Gastrocnemius medialis (tissue), 4 donors: ENCODE data around the gene DDAH1. TPM values are rescaled to one million over a fixed set of nuclear protein-coding genes. Genes with fewer than 3 reads are reported as not detected.
A peak's percentile ranks its signal among the peaks of the same experiment; 100 is the strongest.

Source experiments
- ATAC-seq, 2 donors: fragments of 150-250 bp; one replicate each; pipeline ENCODE4 v1.9.1; 2016
- DNase-seq, 2 donors: peaks; one replicate each; pipeline ENCODE4 v3.0.0-alpha.2; 2019
- H3K27ac ChIP-seq, 4 donors: fragments of 200-600 bp; sonication (generic); 1 replicate in 1 of 4; 2 replicates in 3 of 4; pipeline ENCODE4 v1.5.1; 2016 to 2018; ENCODE audit warnings: mild to moderate bottlenecking in 2 of 4, moderate library complexity in 1 of 4
- H3K27me3 ChIP-seq, 3 donors: fragments of 200-600 bp; sonication (generic) in 2 of 3; 1 replicate in 1 of 3; 2 replicates in 2 of 3; pipeline versions ENCODE4 v1.5.1 to v1.6.0; 2016 to 2019; ENCODE audit warnings: mild to moderate bottlenecking in 1 of 3, moderate library complexity in 1 of 3
- H3K36me3 ChIP-seq, 2 donors: fragments of 200-600 bp; sonication (generic) in 1 of 2; one replicate each; pipeline ENCODE4 v1.5.1; 2017 to 2018
- H3K4me1 ChIP-seq, 2 donors: fragments of 200-600 bp; sonication (generic) in 1 of 2; one replicate each; pipeline ENCODE4 v1.5.1; 2016 to 2017; ENCODE audit warnings: mild to moderate bottlenecking in 2 of 2
- H3K4me3 ChIP-seq, 4 donors: fragments of 200-600 bp; sonication (generic) in 3 of 4; 1 replicate in 1 of 4; 2 replicates in 3 of 4; pipeline ENCODE4 v1.5.1; 2016 to 2019; ENCODE audit warnings: mild to moderate bottlenecking in 2 of 4
- H3K9me3 ChIP-seq, 3 donors: fragments of 200-600 bp; sonication (generic) in 2 of 3; 1 replicate in 1 of 3; 2 replicates in 2 of 3; pipeline ENCODE4 v1.5.1; 2016 to 2019
- CTCF ChIP-seq, 5 experiments: fragments of 450-650 bp in 3 of 5; fragments of 200-600 bp in 2 of 5; sonication (generic) in 2 of 5; IDR thresholded peaks in 4 of 5; conservative IDR thresholded peaks in 1 of 5; 1 replicate in 4 of 5; 2 replicates in 1 of 5; pipeline ENCODE4 v1.5.1; 2016 to 2019; ENCODE audit warnings: antibody characterized with exemption in 5 of 5, mild to moderate bottlenecking in 3 of 5, moderate library complexity in 3 of 5
- POLR2A ChIP-seq, 2 donors: fragments of 450-650 bp; IDR thresholded peaks; one replicate each; pipeline ENCODE4 v1.6.1; 2017; ENCODE audit warnings: antibody characterized with exemption in 2 of 2, mild to moderate bottlenecking in 2 of 2, moderate library complexity in 2 of 2
- in situ Hi-C, 4 donors: fragments of 200-750 bp; cut with MboI; loops; one replicate each; pipeline versions ENCODE4 v1.15.0 to v1.8.0; 2017; ENCODE audit warnings: low sequenced_read_pairs in 4 of 4
- intact Hi-C: fragments of 100-400 bp; cut with DNase I; formaldehyde crosslinking; loops from one replicate; pipeline ENCODE4 v1.15.1; 2023; ENCODE audit warnings: low total_unique reads
- total RNA-seq, 4 donors: library from RNA; depleted of rRNA; stranded (reverse); fragments of >200 nt; gene quantifications; one replicate each; pipeline versions ENCODE4 v1.1.0 to v1.2.3, GENCODE V29; 2016

DDAH1 gene
- total RNA-seq, 4 donors from 2014 or later, result 5.9 to 28.7 (median 13.2) TPM

DNA sequence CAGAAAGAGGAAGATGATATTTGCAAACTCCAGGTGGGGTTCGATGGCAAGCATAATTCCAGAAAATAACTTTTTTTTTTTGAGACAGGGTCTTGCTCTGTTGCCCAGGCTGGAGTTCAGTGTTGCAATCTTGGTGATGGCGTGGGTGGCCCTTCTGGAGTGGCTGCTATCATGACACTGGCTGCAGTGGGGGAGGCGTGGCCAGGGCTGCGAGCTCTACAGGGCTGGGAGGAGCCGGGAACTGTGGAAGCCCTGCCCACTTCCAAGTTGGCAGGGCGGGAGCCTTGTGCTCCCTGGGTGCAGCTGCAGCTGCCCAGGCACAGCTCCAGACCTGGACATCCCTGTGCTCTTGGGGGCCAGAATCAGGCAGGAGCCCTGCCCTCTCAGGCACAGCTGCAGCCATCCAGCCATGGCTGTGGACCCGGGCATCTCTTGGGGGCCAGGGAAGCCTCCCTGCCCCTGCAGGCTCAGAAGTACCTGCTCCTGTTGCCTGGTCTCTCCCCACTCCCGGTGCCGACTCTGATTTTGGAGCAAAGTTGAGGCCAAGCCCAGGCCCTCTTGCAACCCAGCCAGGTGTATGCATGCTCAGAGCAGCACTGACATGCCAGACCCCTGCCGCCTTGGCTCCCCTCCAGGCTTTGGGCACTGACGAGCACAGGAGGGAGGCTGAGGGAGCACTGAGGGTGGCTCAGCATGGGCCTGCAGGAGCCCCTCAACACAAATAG is 181.3 kb downstream of the DDAH1 start:
- no peak for TF ChIP-seq POLR2A (IDR thresholded peaks at IDR 0.05)
- TF ChIP-seq CTCF (IDR thresholded peaks at IDR 0.05 in 4 of 5, conservative IDR thresholded peaks at IDR 0.05 in 1 of 5), result no peak
- no peaks in the 10 kb centered on the region for H3K9me3 ChIP-seq
- H3K36me3 ChIP-seq, result no peaks in the 10 kb centered on the region
- peaks cover 0 to 5% of the 10 kb centered on the region in 2 donors for H3K4me1 ChIP-seq
- H3K4me3 ChIP-seq, result no peak overlapping the region
- intact Hi-C loops, result no loop called here
- DNase-seq (peak in 1 of 2 donors; percentile 28), ATAC-seq (peak in 1 of 2 donors; percentile 28)
- in situ Hi-C loops, result no loop called here
- H3K27ac ChIP-seq, result no peak overlapping the region
- H3K27me3 ChIP-seq, result no peaks in the 10 kb centered on the region

- H3K4me3 ChIP-seq, result no peak overlapping the region
- no peak for ATAC-seq
- peaks cover 0 to 8% of the 10 kb centered on the region in 2 donors for H3K4me1 ChIP-seq
- TF ChIP-seq POLR2A (IDR thresholded peaks at IDR 0.05) (no peak), CTCF (IDR thresholded peaks at IDR 0.05 in 4 of 5, conservative IDR thresholded peaks at IDR 0.05 in 1 of 5) (no peak)
- DNase-seq, result no peak
- H3K27me3 ChIP-seq, result no peaks in the 10 kb centered on the region
- H3K9me3 ChIP-seq, result no peaks in the 10 kb centered on the region
- intact Hi-C loops, result no loop called here
- H3K36me3 ChIP-seq, result no peaks in the 10 kb centered on the region
- no peak overlapping the region for H3K27ac ChIP-seq
- in situ Hi-C loops, result no loop called here
Measured at GRCh38 chr1:85282424-85282823, 182.5 kb downstream of the DDAH1 start.

DNA sequence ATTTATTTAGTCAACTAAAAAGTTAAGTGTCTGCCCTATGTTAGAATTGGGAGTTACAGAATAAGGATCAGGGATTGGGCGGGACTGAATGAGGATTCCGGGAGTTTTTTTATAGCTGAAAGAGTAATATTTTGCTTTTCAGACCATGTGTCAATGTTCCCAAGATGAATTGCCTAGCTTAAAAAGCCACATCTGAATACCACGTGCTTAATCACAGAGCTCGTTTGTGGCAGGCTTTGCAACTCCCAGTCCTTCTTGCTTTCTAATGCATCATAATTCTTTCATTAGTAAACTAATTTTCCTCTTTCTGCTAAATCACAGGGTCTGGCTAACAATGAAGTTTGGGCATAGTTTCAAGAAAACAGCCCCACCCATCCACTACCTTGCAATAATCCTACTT is 184.3 kb downstream of the DDAH1 start:
- intact Hi-C loops, result no loop called here
- H3K4me1 ChIP-seq, result peaks cover 2 to 9% of the 10 kb centered on the region in 2 donors
- no peak overlapping the region for H3K27ac ChIP-seq
- H3K4me3 ChIP-seq, result no peak overlapping the region
- TF ChIP-seq CTCF (IDR thresholded peaks at IDR 0.05 in 4 of 5, conservative IDR thresholded peaks at IDR 0.05 in 1 of 5), result no peak
- no peak for TF ChIP-seq POLR2A (IDR thresholded peaks at IDR 0.05)
- DNase-seq (no peak), ATAC-seq (no peak)
- H3K27me3 ChIP-seq, result no peaks in the 10 kb centered on the region
- in situ Hi-C loops, result no loop called here
- H3K36me3 ChIP-seq, result no peaks in the 10 kb centered on the region
- H3K9me3 ChIP-seq, result no peaks in the 10 kb centered on the region

DNA sequence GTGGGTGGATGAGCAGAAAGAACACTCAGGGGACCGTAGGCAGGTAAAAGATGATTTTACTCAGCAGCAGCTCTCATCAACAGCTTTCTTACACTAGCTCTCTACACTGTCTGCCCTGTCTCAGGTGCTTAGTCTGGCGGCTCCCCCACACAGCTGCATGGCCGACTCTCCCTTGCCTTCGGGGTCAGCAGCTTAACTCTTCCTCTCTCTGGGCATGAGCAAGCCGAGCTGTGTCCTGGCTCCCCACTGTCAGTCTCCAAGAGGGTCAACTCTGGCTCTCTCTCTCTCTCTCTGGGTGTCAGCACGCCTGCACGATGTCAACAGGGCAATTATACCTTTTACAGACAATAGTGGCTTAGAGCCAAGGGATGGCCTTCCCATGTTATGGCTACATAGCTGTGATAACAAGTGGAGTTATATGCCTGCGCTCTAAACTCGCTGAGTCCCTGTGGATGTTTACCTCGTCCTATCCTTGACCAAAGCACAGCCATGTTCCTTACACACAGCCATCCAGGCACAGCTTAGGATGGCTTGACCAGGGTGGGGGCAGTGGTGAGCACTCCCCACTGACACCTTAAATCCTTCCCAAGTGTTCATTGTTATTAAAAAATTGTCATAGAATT is 185.4 kb downstream of the DDAH1 start:
- DNase-seq, result no peak
- in situ Hi-C loops, result no loop called here
- H3K4me1 ChIP-seq, result peaks cover 11 to 20% of the 10 kb centered on the region in 2 donors
- no peaks in the 10 kb centered on the region for H3K9me3 ChIP-seq
- no peaks in the 10 kb centered on the region for H3K27me3 ChIP-seq
- peak overlapping the region; percentile 30 to 58 (median 58) for H3K27ac ChIP-seq
- ATAC-seq, result no peak
- H3K36me3 ChIP-seq, result no peaks in the 10 kb centered on the region
- intact Hi-C loops, result loop anchor here (5.0 kb wide), 1 partner anchor 77 kb away; the partner anchor contains the start of gene SYDE2
- H3K4me3 ChIP-seq, result no peak overlapping the region
- TF ChIP-seq POLR2A (IDR thresholded peaks at IDR 0.05), result no peak
- no peak for TF ChIP-seq CTCF (IDR thresholded peaks at IDR 0.05 in 4 of 5, conservative IDR thresholded peaks at IDR 0.05 in 1 of 5)
